ENCODE data around the gene DNAJB13.

DNAJB13 gene

GRCh38 chr11:73949246-73949645, 1.6 kb upstream of the DNAJB13 start:
- H3K4me3 ChIP-seq (ENCODE audit: low read depth, low read length), result no peak overlapping the region

GRCh38 chr11:73949912-73950311, 914 bp upstream of the DNAJB13 start:
- DNase-seq (ENCODE audit: low read depth), result no peak
- H3K4me3 ChIP-seq (ENCODE audit: low read depth, low read length), result no peak overlapping the region

More at GRCh38 chr11:73949246-73949645, 1.6 kb upstream of the DNAJB13 start:
- DNase-seq (ENCODE audit: low read depth), result no peak

GRCh38 chr11:73951797-73952196, 971 bp downstream of the DNAJB13 start:
- no peak for DNase-seq (ENCODE audit: low read depth)
- H3K4me3 ChIP-seq (ENCODE audit: low read depth, low read length), result no peak overlapping the region

GRCh38 chr11:73956876-73957653, 6.2 kb downstream of the DNAJB13 start:
- DNase-seq (ENCODE audit: low read depth), result no peak
- H3K4me3 ChIP-seq (ENCODE audit: low read depth, low read length), result no peak overlapping the region

- no peak for DNase-seq (ENCODE audit: low read depth)
These were observed 7.0 kb downstream of the DNAJB13 start for GRCh38 chr11:73957654-73958361.

GRCh38 chr11:73958521-73959141, 7.8 kb downstream of the DNAJB13 start:
- no peak overlapping the region for H3K4me3 ChIP-seq (ENCODE audit: low read depth, low read length)
- no peak for DNase-seq (ENCODE audit: low read depth)

More at GRCh38 chr11:73957654-73958361, 7.0 kb downstream of the DNAJB13 start:
- no peak overlapping the region for H3K4me3 ChIP-seq (ENCODE audit: low read depth, low read length)

GRCh38 chr11:73961321-73961720, 10.5 kb downstream of the DNAJB13 start:
- no peak overlapping the region for H3K4me3 ChIP-seq (ENCODE audit: low read depth, low read length)
- no peak for DNase-seq (ENCODE audit: low read depth)

GRCh38 chr11:73962101-73962705, 11.4 kb downstream of the DNAJB13 start:
- no peak for DNase-seq (ENCODE audit: low read depth)

GRCh38 chr11:73963861-73964260, 13.0 kb downstream of the DNAJB13 start:
- no peak for DNase-seq (ENCODE audit: low read depth)
- H3K4me3 ChIP-seq (ENCODE audit: low read depth, low read length), result no peak overlapping the region

More at GRCh38 chr11:73962101-73962705, 11.4 kb downstream of the DNAJB13 start:
- H3K4me3 ChIP-seq (ENCODE audit: low read depth, low read length), result no peak overlapping the region

- H3K4me3 ChIP-seq (ENCODE audit: low read depth, low read length), result no peak overlapping the region
These were observed 14.4 kb downstream of the DNAJB13 start for GRCh38 chr11:73965076-73965763.

GRCh38 chr11:73965764-73966121, 14.9 kb downstream of the DNAJB13 start:
- no peak overlapping the region for H3K4me3 ChIP-seq (ENCODE audit: low read depth, low read length)
- no peak for DNase-seq (ENCODE audit: low read depth)

More at GRCh38 chr11:73965076-73965763, 14.4 kb downstream of the DNAJB13 start:
- DNase-seq (ENCODE audit: low read depth), result no peak

GRCh38 chr11:73968356-73968966, 17.6 kb downstream of the DNAJB13 start:
- H3K4me3 ChIP-seq (ENCODE audit: low read depth, low read length), result no peak overlapping the region
- no peak for DNase-seq (ENCODE audit: low read depth)

GRCh38 chr11:73969091-73969490, 18.3 kb downstream of the DNAJB13 start:
- DNase-seq (ENCODE audit: low read depth), result no peak
- no peak overlapping the region for H3K4me3 ChIP-seq (ENCODE audit: low read depth, low read length)

GRCh38 chr11:73969991-73970800, 19.4 kb downstream of the DNAJB13 start:
- no peak overlapping the region for H3K4me3 ChIP-seq (ENCODE audit: low read depth, low read length)
- DNase-seq (ENCODE audit: low read depth), result no peak

- H3K4me3 ChIP-seq (ENCODE audit: low read depth, low read length), result no peak overlapping the region
- no peak for DNase-seq (ENCODE audit: low read depth)
These were observed 20.4 kb downstream of the DNAJB13 start for GRCh38 chr11:73971175-73971719.

GRCh38 chr11:73972187-73972586, 21.4 kb downstream of the DNAJB13 start:
- DNase-seq (ENCODE audit: low read depth), result no peak
- no peak overlapping the region for H3K4me3 ChIP-seq (ENCODE audit: low read depth, low read length)

- H3K4me3 ChIP-seq (ENCODE audit: low read depth, low read length), result no peak overlapping the region
- no peak for DNase-seq (ENCODE audit: low read depth)
These were observed 22.0 kb downstream of the DNAJB13 start for GRCh38 chr11:73972620-73973449.
